Dedifferentiated amniotic fluid mesenchymal stem cell (primary cell): Measurements from ENCODE around the gene CDC42BPA.
A peak's percentile ranks its signal among the peaks of the same experiment; 100 is the strongest.

Experiments
- DNase-seq: peaks from one replicate; pipeline ENCODE4 v3.0.0-alpha.2; 2016; ENCODE audit errors: extremely low spot score

The CDC42BPA gene

GRCh38 chr1:226980565-226981385, 337.5 kb downstream of the CDC42BPA start:
- no peak for DNase-seq

- DNase-seq, result no peak
Measured at GRCh38 chr1:226980122-226980560, 338.2 kb downstream of the CDC42BPA start.

DNA sequence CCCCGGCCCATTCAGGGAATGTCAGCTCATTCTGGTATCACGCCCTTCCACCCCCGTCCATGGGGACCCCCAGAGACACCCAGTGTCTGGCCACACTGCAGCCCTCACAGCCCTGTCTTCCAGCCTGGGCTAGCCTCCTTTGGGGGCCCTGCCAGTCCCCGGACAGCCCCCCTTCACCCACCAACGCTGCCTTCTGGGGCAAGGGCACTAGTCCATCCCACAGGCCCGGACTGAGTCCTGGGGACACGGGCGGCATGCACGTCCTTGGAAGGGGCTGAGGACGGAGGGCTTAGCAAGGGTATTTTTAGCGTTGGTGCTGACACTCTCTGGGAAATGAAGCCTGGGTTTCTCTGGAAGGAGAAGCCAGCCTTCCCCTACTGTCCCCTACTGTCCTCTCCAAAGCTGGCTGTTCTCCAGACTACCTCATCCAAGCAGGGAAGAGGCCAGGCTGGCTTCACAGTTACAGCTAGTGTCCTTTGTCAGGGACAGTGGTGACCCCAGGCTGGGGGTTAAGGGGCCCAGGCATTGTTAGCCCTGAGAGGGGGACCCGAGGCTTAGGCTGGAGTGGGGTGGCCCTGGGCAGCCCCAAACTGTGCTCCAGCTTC, 338.7 kb downstream of the CDC42BPA start:
- DNase-seq, result no peak

- no peak for DNase-seq
Measured at GRCh38 chr1:226979115-226979516, 339.2 kb downstream of the CDC42BPA start.

DNA sequence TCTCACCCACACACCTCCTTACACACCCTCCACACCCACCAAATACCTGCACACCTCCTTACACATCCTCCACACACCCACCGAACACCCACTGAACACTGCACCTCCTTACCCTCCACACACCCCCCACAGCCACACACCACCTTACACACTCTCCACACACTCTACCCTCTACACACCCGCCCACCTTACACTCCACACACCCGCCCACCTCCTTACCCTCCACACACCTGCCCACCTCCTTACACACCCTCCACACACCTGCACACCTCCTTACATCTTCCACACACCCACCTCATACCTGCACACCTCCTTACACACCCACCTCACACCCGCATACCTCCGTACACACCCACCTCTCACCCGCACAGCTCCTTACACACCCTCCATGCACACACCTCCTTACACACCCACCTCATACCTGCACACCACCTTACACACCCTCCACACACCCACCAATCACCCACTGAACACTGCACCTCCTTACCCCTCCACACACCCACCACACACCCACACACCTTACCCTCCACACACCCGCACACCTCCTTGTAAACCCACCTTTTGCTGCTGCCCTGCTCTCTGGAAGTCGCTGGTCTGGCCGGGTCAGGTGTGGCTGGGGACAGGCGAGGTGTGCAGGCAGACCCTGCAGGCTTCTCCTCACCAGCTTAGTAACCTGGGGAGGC, 339.7 kb downstream of the CDC42BPA start:
- no peak for DNase-seq

GRCh38 chr1:226977643-226978431, 340.5 kb downstream of the CDC42BPA start:
- DNase-seq, result no peak

- no peak for DNase-seq
Measured at GRCh38 chr1:226976978-226977642, 341.2 kb downstream of the CDC42BPA start.

DNA sequence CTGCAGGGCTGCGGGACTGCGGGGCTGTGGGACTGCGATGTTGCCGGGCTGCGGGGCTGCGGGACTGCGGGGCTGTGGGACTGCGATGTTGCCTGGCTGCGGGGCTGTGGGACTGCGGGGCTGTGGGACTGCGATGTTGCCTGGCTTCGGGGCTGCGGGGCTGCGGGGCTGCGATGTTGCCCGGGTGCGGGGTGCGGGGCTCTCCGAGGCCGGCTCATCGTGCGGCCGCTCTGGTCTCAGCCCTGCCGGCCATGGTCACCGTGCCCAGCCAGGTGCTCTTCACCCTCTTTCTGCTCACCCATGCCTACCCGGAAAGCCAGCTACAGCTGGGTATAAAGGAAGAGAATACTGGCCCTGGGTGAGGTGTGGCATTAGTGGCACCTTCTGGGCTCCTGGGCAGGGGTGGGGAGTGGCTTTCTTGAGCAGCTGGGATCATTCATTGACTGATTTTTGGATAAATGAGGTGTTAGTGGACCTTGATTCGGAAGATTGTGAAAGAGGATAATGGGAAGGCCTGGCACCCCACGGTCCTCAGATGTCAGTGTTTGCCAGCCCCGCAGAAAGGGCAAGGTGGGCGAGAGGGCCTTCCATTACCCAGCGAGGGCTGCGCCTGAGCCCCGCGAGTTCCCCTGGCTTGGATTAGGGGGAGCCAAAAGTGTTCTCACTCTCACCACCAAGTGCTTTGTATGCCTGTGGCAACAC, 341.9 kb downstream of the CDC42BPA start:
- no peak for DNase-seq

- DNase-seq, result no peak
Measured at GRCh38 chr1:226975259-226976250, 342.7 kb downstream of the CDC42BPA start.

DNA sequence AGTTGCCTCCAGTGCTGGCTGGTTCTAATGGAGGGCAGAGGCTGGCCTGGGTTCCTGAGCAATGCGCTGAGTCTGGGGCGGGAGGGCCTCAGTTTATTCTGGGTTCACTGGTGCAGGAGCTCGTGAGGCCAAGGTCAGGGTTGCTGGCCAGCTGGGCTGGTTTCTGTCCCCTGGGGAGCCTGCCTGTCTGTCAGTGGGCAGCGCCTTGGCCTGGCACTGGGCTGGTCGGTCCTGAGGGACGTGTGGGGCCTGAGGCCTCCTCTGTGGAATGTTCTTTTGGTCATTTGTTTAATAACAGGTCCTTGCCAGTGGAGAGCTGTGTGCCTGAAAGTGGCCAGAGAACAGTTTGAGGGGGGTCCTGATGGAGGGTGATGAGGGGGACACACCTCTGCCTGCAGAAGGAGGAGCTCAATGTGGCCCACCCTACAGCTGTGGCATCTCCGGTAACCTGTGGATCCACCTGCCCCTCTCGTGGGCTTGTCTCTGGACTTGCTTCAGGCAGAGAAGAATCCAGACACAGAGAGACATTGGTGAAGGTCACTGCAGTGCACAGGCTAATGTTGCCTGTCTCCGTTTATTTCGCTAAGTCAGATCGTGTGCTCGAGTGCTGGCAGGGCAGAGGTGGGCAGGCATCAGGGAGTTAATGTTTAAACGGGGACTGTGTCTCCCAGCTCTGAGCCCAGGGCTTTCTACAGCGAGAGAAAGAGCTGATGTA, 343.6 kb downstream of the CDC42BPA start:
- DNase-seq, result no peak

GRCh38 chr1:226973898-226974543, 344.3 kb downstream of the CDC42BPA start:
- DNase-seq, result peak; percentile 17

- no peak for DNase-seq
Measured at GRCh38 chr1:226973371-226973897, 344.9 kb downstream of the CDC42BPA start.

DNA sequence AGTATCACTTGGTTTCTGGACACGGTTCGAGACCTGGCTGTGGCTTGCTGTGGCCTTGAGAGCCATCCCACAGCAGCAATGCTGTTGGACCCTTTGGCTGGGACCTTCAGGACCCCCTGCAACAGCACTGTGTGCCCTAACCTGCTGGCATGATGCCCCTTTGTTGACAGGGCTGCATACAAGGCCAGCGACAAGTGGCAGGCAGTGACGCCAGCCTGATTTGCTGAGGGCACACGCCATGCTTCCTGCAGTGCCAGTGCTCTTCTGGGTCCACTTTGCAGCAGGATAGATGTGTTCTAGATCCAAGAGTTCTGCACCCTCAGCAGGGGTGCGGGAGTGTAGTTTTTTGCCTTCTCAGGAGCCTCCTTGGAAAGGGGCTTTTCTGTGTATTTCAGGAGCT, 345.4 kb downstream of the CDC42BPA start:
- DNase-seq, result no peak

DNA sequence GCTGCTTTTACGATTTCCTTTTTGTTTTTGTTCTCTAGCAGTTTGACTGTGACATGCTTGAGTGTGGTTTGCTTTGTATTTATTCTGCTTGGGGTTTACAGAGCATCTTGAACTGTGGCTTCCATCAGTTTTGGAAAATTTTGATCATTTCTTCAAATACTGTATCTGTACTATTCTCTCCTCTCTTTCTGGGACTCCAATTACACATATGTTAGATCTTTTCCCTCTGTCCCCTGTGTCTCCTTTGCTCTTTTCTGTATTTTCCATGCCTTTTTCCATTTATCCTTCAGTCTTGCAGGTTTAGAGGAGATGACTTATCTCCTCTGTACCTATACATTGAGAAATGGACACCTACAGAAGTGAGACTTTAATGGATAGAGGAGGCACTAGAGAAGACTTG, 346.5 kb downstream of the CDC42BPA start:
- no peak for DNase-seq

GRCh38 chr1:226967665-226968064, 350.6 kb downstream of the CDC42BPA start:
- DNase-seq, result no peak

GRCh38 chr1:226966683-226967082, 351.6 kb downstream of the CDC42BPA start:
- DNase-seq, result no peak

- DNase-seq, result no peak
Measured at GRCh38 chr1:226965581-226966440, 352.5 kb downstream of the CDC42BPA start.
